Hepatocyte (in vitro differentiated cells): ENCODE results near the gene TERF2IP. TPM values are rescaled to one million over a fixed set of nuclear protein-coding genes. Genes with fewer than 3 reads are reported as not detected.

Experiments used
- DNase-seq: peaks from one replicate; pipeline ENCODE4 v3.0.0-alpha.2; 2016; ENCODE audit warnings: low spot score
- H2AFZ ChIP-seq: fragments of 200-600 bp; sonication (generic); 2 replicates; pipeline ENCODE4 v1.6.0; 2016; ENCODE audit warnings: antibody characterized with exemption, mild to moderate bottlenecking
- H3K27ac ChIP-seq: fragments of 200-600 bp; sonication (generic); 2 replicates; pipeline ENCODE4 v1.5.1; 2016; ENCODE audit warnings: mild to moderate bottlenecking
- H3K27me3 ChIP-seq: fragments of 200-600 bp; sonication (generic); 2 replicates; pipeline ENCODE4 v1.6.1; 2016
- H3K36me3 ChIP-seq: fragments of 200-600 bp; sonication (generic); replicated peaks from 2 replicates; pipeline ENCODE4 v1.5.1; 2016; ENCODE audit warnings: low read depth; ENCODE audit not compliant: insufficient read depth
- H3K4me1 ChIP-seq: fragments of 200-600 bp; sonication (generic); 2 replicates; pipeline ENCODE4 v1.5.1; 2016; ENCODE audit warnings: mild to moderate bottlenecking, moderate library complexity; ENCODE audit not compliant: insufficient read depth
- H3K4me2 ChIP-seq: fragments of 200-600 bp; sonication (generic); 2 replicates; pipeline ENCODE4 v1.6.0; 2016
- H3K4me3 ChIP-seq: fragments of 200-600 bp; sonication (generic); 2 replicates; pipeline ENCODE4 v1.5.1; 2016; ENCODE audit warnings: mild to moderate bottlenecking
- H3K79me2 ChIP-seq: fragments of 200-600 bp; sonication (generic); 2 replicates; pipeline ENCODE4 v1.6.0; 2017; ENCODE audit warnings: mild to moderate bottlenecking
- H3K9me2 ChIP-seq: fragments of 200-600 bp; sonication (generic); replicated peaks from 2 replicates; pipeline ENCODE4 v1.6.0; 2017; ENCODE audit warnings: mild to moderate bottlenecking; ENCODE audit not compliant: insufficient read depth
- H3K9me3 ChIP-seq: fragments of 200-600 bp; sonication (generic); 2 replicates; pipeline ENCODE4 v1.5.1; 2016; ENCODE audit warnings: low read depth, mild to moderate bottlenecking
- H4K20me1 ChIP-seq: fragments of 200-600 bp; sonication (generic); 2 replicates; pipeline ENCODE4 v1.6.0; 2016; ENCODE audit warnings: mild to moderate bottlenecking; ENCODE audit not compliant: insufficient read depth, poor library complexity, severe bottlenecking
- EZH2 ChIP-seq: fragments of 200-600 bp; sonication (generic); IDR thresholded peaks from 2 replicates; pipeline ENCODE4 v1.6.1; 2016; ENCODE audit warnings: antibody characterized with exemption, mild to moderate bottlenecking, borderline replicate concordance
- EZH2phosphoT487 ChIP-seq: fragments of 200-600 bp; sonication (generic); IDR thresholded peaks from one replicate; pipeline ENCODE4 v1.6.1; 2018; ENCODE audit warnings: antibody characterized with exemption, mild to moderate bottlenecking, low read depth, moderate library complexity; ENCODE audit not compliant: unreplicated experiment, severe bottlenecking
- whole genome bisulfite sequencing: methylation state at CpG from one replicate; pipeline ENCODE4 v1.1.6; 2016; ENCODE audit warnings: low lambda C conversion rate; ENCODE audit errors: missing lambda C conversion rate; 5-methylcytosine and 5-hydroxymethylcytosine counted together
- polyA plus RNA-seq: library from polyadenylated mRNA; unstranded; fragments of >200 nt; fragmentation: Nextera tagmentation; extraction: Ambion mirVana; gene quantifications from 2 replicates; pipeline ENCODE4 v1.2.1, GENCODE V29; 2016
- total RNA-seq: library from RNA; depleted of rRNA; stranded (reverse); fragments of >200 nt; gene quantifications from 2 replicates; pipeline ENCODE4 v1.2.3, GENCODE V29; 2014
- TF ChIP-seq, protein P1 (sequence below): fragments of 200-600 bp; sonication (generic); IDR thresholded peaks from 2 replicates; pipeline ENCODE4 v1.5.1; 2016; ENCODE audit warnings: antibody characterized with exemption, mild to moderate bottlenecking; ENCODE audit not compliant: poor library complexity

The TERF2IP gene
- total and polyA plus RNA-seq, 2 experiments from 2014 or later, result 50.2 to 78.5 TPM

DNA sequence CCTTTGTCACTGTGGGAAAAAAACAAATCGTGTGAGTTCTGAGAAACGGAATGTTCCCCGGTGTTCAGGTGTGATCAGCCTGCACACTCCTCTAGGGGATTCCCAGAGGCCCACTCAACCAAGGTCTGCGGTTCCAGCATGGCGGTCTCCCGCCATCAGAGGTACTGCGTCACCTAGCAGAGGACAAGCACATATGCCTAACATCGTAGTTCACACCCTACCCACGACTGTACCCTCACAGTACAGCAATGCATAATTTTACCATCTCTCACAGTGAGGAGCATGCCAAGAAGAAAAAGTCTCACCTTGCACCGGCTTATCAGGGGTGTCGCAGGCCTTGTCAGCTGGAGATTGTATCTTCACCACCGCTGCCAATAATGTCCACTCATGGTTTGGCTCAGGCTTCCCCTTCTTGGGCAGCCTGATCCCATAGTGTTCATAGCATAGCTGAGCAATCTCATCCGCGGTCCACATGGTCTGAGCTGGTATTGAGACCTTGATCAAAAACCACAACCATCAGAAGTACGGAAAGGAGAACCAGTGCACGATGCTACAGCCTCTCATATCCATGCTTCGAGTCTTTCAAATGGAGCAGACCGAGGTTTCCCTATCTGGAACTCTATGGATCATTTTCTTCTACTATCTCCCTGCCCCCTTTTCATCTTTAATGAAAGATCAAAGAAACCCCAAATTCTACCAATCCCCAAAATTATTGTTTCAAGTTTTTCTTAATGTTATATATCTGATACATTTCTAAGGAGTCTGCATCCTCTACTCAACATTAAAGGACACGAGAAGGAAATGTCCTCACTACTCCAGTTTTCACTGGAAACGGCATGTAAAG is 27.0 kb upstream of the TERF2IP start:
- Histone ChIP-seq H3K4me1 (peaks cover 14% of the 10 kb centered on the region), H3K79me2 (peaks cover 15% of the 10 kb centered on the region), H3K4me2 (peak overlapping the region; percentile 34), H3K27me3 (no peaks in the 10 kb centered on the region), H3K9me3 (no peaks in the 10 kb centered on the region), H3K9me2 (no peaks in the 10 kb centered on the region), H4K20me1 (no peaks in the 10 kb centered on the region), H3K27ac (no peak overlapping the region), H2AFZ (no peak overlapping the region), H3K4me3 (no peak overlapping the region), H3K36me3 (no peaks in the 10 kb centered on the region)
- TF ChIP-seq, protein P1, sequence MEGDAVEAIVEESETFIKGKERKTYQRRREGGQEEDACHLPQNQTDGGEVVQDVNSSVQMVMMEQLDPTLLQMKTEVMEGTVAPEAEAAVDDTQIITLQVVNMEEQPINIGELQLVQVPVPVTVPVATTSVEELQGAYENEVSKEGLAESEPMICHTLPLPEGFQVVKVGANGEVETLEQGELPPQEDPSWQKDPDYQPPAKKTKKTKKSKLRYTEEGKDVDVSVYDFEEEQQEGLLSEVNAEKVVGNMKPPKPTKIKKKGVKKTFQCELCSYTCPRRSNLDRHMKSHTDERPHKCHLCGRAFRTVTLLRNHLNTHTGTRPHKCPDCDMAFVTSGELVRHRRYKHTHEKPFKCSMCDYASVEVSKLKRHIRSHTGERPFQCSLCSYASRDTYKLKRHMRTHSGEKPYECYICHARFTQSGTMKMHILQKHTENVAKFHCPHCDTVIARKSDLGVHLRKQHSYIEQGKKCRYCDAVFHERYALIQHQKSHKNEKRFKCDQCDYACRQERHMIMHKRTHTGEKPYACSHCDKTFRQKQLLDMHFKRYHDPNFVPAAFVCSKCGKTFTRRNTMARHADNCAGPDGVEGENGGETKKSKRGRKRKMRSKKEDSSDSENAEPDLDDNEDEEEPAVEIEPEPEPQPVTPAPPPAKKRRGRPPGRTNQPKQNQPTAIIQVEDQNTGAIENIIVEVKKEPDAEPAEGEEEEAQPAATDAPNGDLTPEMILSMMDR, result no peak
- no peak for TF ChIP-seq EZH2
- no peak for TF ChIP-seq EZH2phosphoT487
- 94% methylated on average over 20 of the region's 20 CpGs for WGBS
- DNase-seq, result no peak

DNA sequence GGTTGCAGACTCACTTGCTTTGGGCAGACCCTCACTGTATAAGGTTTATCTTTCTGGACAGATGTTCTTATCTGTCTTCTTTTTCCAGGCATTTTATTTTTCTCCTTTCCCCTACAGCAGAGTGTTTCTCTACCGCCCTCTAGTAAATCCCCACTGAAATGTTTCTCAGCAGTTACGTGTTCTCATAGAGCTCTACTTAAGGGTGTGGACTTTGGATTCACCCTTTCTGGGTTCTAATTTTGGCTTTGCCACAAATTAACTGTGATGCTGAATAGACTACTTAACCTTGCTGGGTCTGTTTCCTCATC is 26.4 kb upstream of the TERF2IP start:
- Histone ChIP-seq H3K36me3 (no peaks in the 10 kb centered on the region), H3K9me3 (no peaks in the 10 kb centered on the region), H2AFZ (no peak overlapping the region), H3K79me2 (peaks cover 15% of the 10 kb centered on the region), H4K20me1 (no peaks in the 10 kb centered on the region), H3K27me3 (no peaks in the 10 kb centered on the region), H3K4me2 (peak overlapping the region; percentile 90), H3K4me1 (peaks cover 19% of the 10 kb centered on the region), H3K9me2 (no peaks in the 10 kb centered on the region), H3K4me3 (no peak overlapping the region), H3K27ac (no peak overlapping the region)
- DNase-seq, result peak; percentile 58
- WGBS, result 23% methylated on average over 2 of the region's 2 CpGs
- TF ChIP-seq EZH2 (no peak), EZH2phosphoT487 (no peak)
- TF ChIP-seq, protein P1, result peak; percentile 63

DNA sequence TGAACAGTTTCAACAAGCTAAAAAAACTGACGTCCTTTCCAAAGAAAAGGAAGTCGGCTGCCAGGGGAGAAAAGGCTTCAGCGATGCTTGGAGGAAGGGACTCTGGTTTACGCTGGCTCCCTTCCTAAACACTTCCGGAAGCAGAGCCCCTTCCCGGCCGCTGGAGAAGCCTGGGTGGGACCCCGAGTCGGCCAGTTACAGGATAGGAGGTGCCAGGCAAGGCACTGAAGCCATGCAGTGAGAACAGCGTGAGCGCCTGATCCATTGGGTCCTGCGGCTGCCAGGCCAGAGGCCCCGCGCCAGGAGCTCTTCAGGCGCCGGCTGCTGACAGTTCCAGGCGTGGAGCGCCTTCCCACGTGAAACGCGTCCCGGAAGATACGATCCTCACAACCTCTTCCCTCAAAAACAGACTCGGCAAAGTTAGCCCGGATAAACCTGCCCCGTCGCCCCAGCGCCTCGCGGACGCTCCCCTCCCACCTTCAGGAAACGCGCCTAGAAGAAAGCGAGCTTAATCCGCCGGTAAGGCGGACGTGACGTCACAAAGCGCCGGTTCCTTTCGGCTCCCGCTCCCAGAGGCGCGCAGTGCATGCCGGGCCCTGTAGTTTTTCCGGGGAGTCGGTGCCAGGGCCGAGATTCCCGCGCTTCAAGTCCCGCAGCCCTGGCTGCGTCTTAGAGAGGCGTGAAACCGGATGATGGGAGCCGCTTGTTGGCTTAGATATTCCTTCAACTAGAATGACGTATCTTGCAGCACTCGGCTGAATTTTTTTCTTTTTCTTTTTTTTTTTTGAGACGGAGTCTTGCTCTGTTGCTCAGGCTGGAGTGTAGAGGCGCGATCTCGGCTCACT is 24.6 kb upstream of the TERF2IP start, which contains the start of gene ADAT1:
ADAT1 (minus strand) TSS at position 521 of the 845 bp plus-strand sequence. CDS start 2,482 bp downstream, outside the sequence.
- Histone ChIP-seq H4K20me1 (no peaks in the 10 kb centered on the region), H3K36me3 (no peaks in the 10 kb centered on the region), H3K4me1 (peaks cover 20% of the 10 kb centered on the region), H3K9me3 (no peaks in the 10 kb centered on the region), H3K27ac (peak within 1 kb of the TSS; percentile 91), H3K9me2 (no peaks in the 10 kb centered on the region), H3K4me3 (peak within 1 kb of the TSS; percentile 34), H3K79me2 (peaks cover 15% of the 10 kb centered on the region), H2AFZ (peak within 1 kb of the TSS; percentile 63), H3K27me3 (no peaks in the 10 kb centered on the region), H3K4me2 (peak within 1 kb of the TSS; percentile 90)
- no peak for TF ChIP-seq EZH2phosphoT487
- TF ChIP-seq, protein P1, result no peak
- TF ChIP-seq EZH2, result no peak
- DNase-seq, result peak; percentile 99
- 4% methylated on average over 62 of the region's 62 CpGs for WGBS
